Common myeloid progenitor, CD34-positive (primary cell): ENCODE results near the gene NLRP3.
"Not testable (repeated sequence)": the region's sequence is repeated elsewhere in the genome, so short reads cannot be mapped to it uniquely, and the experiment has no call there.

Source experiments
- CTCF ChIA-PET: fragments of 350-600 bp; sonication (Branson Sonifier 250); formaldehyde crosslinking; loops from one replicate; lab custom pipeline; 2021; ENCODE audit warnings: antibody characterized with exemption; lab: Charles Lee
- POLR2A ChIA-PET: fragments of 350-600 bp; sonication (Branson Sonifier 250); formaldehyde crosslinking; loops from one replicate; lab custom pipeline; 2021; ENCODE audit warnings: antibody characterized with exemption; lab: Charles Lee
- DNase-seq, 3 donors: peaks; one replicate each; pipeline versions ENCODE4 v3.0.0 to v3.0.0-alpha.2; 2013
- H3K27ac ChIP-seq, 2 experiments: 1 replicate in 1 of 2; 2 replicates in 1 of 2; pipeline ENCODE4 v1.7.0; 2013; ENCODE audit warnings: inconsistent platforms in 2 of 2, low read length in 2 of 2, mild to moderate bottlenecking in 2 of 2, low read depth in 1 of 2, moderate library complexity in 1 of 2; ENCODE audit not compliant: severe bottlenecking in 2 of 2, insufficient read depth in 1 of 2, poor library complexity in 1 of 2
- H3K27me3 ChIP-seq, 5 experiments: replicated peaks in 2 of 5; 1 replicate in 3 of 5; 2 replicates in 2 of 5; pipeline versions ENCODE4 v1.6.1 to v1.7.0; 2013; ENCODE audit warnings: low read length in 4 of 5, mild to moderate bottlenecking in 2 of 5, moderate library complexity in 2 of 5, inconsistent platforms in 1 of 5; ENCODE audit not compliant: insufficient read depth in 5 of 5, control insufficient read depth in 4 of 5
- H3K36me3 ChIP-seq, 4 experiments: 1 replicate in 2 of 4; 2 replicates in 2 of 4; pipeline versions ENCODE4 v1.6.1 to v1.7.0; 2013; ENCODE audit warnings: low read length in 3 of 4, control low read depth in 1 of 4, mild to moderate bottlenecking in 1 of 4; ENCODE audit not compliant: control insufficient read depth in 4 of 4, insufficient read depth in 4 of 4
- H3K4me1 ChIP-seq, 4 experiments: 1 replicate in 3 of 4; 2 replicates in 1 of 4; pipeline versions ENCODE4 v1.6.1 to v1.7.1; 2013; ENCODE audit warnings: low read length in 3 of 4, mild to moderate bottlenecking in 3 of 4, control low read depth in 1 of 4, inconsistent platforms in 1 of 4, moderate library complexity in 1 of 4; ENCODE audit not compliant: control insufficient read depth in 4 of 4, insufficient read depth in 4 of 4; ENCODE audit errors: control extremely low read depth in 1 of 4
- H3K4me3 ChIP-seq, 7 experiments: 1 replicate in 4 of 7; 2 replicates in 3 of 7; pipeline versions ENCODE4 v1.5.1 to v1.7.0; 2013; ENCODE audit warnings: mild to moderate bottlenecking in 7 of 7, low read length in 6 of 7, moderate library complexity in 6 of 7, inconsistent platforms in 2 of 7, low read depth in 2 of 7, control low read depth in 1 of 7; ENCODE audit not compliant: insufficient read depth in 4 of 7, control insufficient read depth in 1 of 7; ENCODE audit errors: extremely low read depth in 1 of 7
- H3K9me3 ChIP-seq, 5 experiments: 1 replicate in 4 of 5; 2 replicates in 1 of 5; pipeline versions ENCODE4 v1.6.1 to v1.7.1; 2013; ENCODE audit warnings: low read length in 4 of 5, mild to moderate bottlenecking in 2 of 5, inconsistent platforms in 1 of 5, low read depth in 1 of 5, moderate library complexity in 1 of 5; ENCODE audit not compliant: control insufficient read depth in 4 of 5, insufficient read depth in 2 of 5; ENCODE audit errors: control extremely low read depth in 1 of 5
- WGBS: methylation state at CpG from one replicate; pipeline ENCODE4 v1.1.5; 2013; ENCODE audit not compliant: insufficient coverage; 5-methylcytosine and 5-hydroxymethylcytosine counted together

Gene NLRP3

GRCh38 chr1:247377656-247378055, 38.3 kb upstream of the NLRP3 start:
- H3K4me3 ChIP-seq, H3K4me1 ChIP-seq, POLR2A ChIA-PET, H3K9me3 ChIP-seq, DNase-seq, H3K27me3 ChIP-seq, H3K36me3 ChIP-seq, H3K27ac ChIP-seq: not testable (repeated sequence)
- CTCF ChIA-PET: interaction anchor here (0.9 to 1.4 kb wide), 2 partner anchors 12 to 112 kb away, joined by 3 to 7 read pairs; no protein-coding TSS in a partner anchor
- 99% methylated on average over 5 of the region's 7 CpGs for WGBS

- CTCF ChIA-PET: no interaction called here
- POLR2A ChIA-PET: interaction anchor here (0.9 kb wide), 1 partner anchor 37 kb away, joined by 3 read pairs; the partner anchor contains the start of gene NLRP3
- H3K4me3 ChIP-seq: no peak overlapping the region
- H3K27me3 ChIP-seq: no peaks in the 10 kb centered on the region
- 95% methylated on average over 17 of the region's 20 CpGs for WGBS
- H3K27ac ChIP-seq: no peak overlapping the region
- H3K4me1 ChIP-seq: peaks cover 0 to 2% (median 0%) of the 10 kb centered on the region in 4 experiments
- peaks cover 0 to 2% (median 2%) of the 10 kb centered on the region in 5 experiments for H3K9me3 ChIP-seq
- no peak for DNase-seq
- H3K36me3 ChIP-seq: no peaks in the 10 kb centered on the region
Observed at GRCh38 chr1:247378334-247379073, 37.5 kb upstream of the NLRP3 start.

GRCh38 chr1:247385283-247385682, 30.7 kb upstream of the NLRP3 start:
- Histone ChIP-seq H3K36me3 (no peaks in the 10 kb centered on the region), H3K27me3 (no peaks in the 10 kb centered on the region), H3K4me1 (peaks cover 0 to 33% (median 28%) of the 10 kb centered on the region in 4 experiments), H3K9me3 (peaks cover 0 to 6% (median 2%) of the 10 kb centered on the region in 5 experiments), H3K4me3 (no peak overlapping the region), H3K27ac (no peak overlapping the region)
- WGBS: 87% methylated on average over 3 of the region's 4 CpGs
- ChIA-PET CTCF (interaction anchor here (5.6 to 8.9 kb wide), 2 partner anchors 11 to 102 kb away, joined by 34 to 96 read pairs; no protein-coding TSS in a partner anchor), POLR2A (no interaction called here)
- DNase-seq: peak in 2 of 3 donors; percentile 57 to 66

- Histone ChIP-seq H3K27ac (no peak overlapping the region), H3K4me3 (no peak overlapping the region), H3K9me3 (peaks cover 0 to 6% (median 2%) of the 10 kb centered on the region in 5 experiments), H3K36me3 (no peaks in the 10 kb centered on the region), H3K4me1 (peaks cover 5 to 40% (median 35%) of the 10 kb centered on the region in 4 experiments), H3K27me3 (no peaks in the 10 kb centered on the region)
- no peak for DNase-seq
- 100% methylated on average over 1 of the region's 1 CpG for WGBS
- POLR2A ChIA-PET: interaction anchor here (1.0 kb wide), 1 partner anchor 42 kb away, joined by 8 read pairs; no protein-coding TSS in a partner anchor
- CTCF ChIA-PET: interaction anchor here (1.3 to 8.9 kb wide), 4 partner anchors 12 to 101 kb away, joined by 4 to 96 read pairs (median 20); no protein-coding TSS in a partner anchor
Observed at GRCh38 chr1:247386217-247386616, 29.8 kb upstream of the NLRP3 start.

- ChIA-PET POLR2A (interaction anchor here (0.6 to 1.0 kb wide), 2 partner anchors 29 to 42 kb away, joined by 3 to 8 read pairs; partner anchors contain the start of gene NLRP3), CTCF (interaction anchor here (1.3 to 8.9 kb wide), 5 partner anchors 13 to 101 kb away, joined by 4 to 96 read pairs (median 31); no protein-coding TSS in a partner anchor)
- peaks cover 8 to 45% (median 40%) of the 10 kb centered on the region in 4 experiments for H3K4me1 ChIP-seq
- WGBS: 90% methylated on average over 3 of the region's 3 CpGs
- no peaks in the 10 kb centered on the region for H3K27me3 ChIP-seq
- no peak overlapping the region for H3K4me3 ChIP-seq
- H3K27ac ChIP-seq: no peak overlapping the region
- H3K9me3 ChIP-seq: peaks cover 0 to 6% (median 2%) of the 10 kb centered on the region in 5 experiments
- peak; percentile 46 to 85 (median 82) for DNase-seq
- H3K36me3 ChIP-seq: no peaks in the 10 kb centered on the region
Observed at GRCh38 chr1:247386687-247387086, 29.3 kb upstream of the NLRP3 start.

- H3K4me1 ChIP-seq: peaks cover 8 to 46% (median 42%) of the 10 kb centered on the region in 4 experiments
- no peaks in the 10 kb centered on the region for H3K27me3 ChIP-seq
- 77% methylated on average over 4 of the region's 4 CpGs for WGBS
- DNase-seq: no peak
- H3K9me3 ChIP-seq: peaks cover 0 to 6% (median 2%) of the 10 kb centered on the region in 5 experiments
- ChIA-PET POLR2A (interaction anchor here (0.6 to 1.0 kb wide), 2 partner anchors 29 to 41 kb away, joined by 3 to 8 read pairs; partner anchors contain the start of gene NLRP3), CTCF (interaction anchor here (1.3 to 8.9 kb wide), 4 partner anchors 14 to 100 kb away, joined by 4 to 96 read pairs (median 18); no protein-coding TSS in a partner anchor)
- no peak overlapping the region for H3K27ac ChIP-seq
- no peaks in the 10 kb centered on the region for H3K36me3 ChIP-seq
- H3K4me3 ChIP-seq: no peak overlapping the region
Observed at GRCh38 chr1:247387096-247387495, 28.9 kb upstream of the NLRP3 start.
